OCI-M1 (cell line): ENCODE measurements around the gene XKR3.
"Not testable (repeated sequence)": the region's sequence is repeated elsewhere in the genome, so short reads cannot be mapped to it uniquely, and the experiment has no call there.

ENCODE experiments used
- DNase-seq: peaks from one replicate; lab custom pipeline; 2025; lab: John Stamatoyannopoulos, UW

Gene XKR3

GRCh38 chr22:16747266-16748159, 77.7 kb downstream of the XKR3 start:
- not testable (repeated sequence) for DNase-seq

DNA sequence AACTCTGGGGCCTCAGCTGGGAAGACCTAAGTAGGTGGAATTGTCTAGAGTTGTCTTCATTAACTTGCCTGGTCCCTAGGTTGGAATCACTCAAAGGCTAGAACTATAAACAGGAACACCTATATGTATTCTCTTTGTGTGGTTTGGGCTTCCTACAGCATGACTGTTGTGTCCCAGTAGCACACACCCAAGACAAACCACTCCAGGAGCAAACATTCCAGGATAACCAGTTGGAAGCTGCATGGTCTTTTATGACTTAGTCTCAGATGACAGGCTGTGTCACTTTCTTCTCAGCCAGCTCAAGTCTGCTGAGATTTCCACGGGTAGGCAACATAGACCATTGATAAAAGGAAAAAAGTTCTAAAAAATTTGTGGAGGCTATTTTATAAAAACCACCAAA, 90.9 kb downstream of the XKR3 start:
- DNase-seq = not testable (repeated sequence)
